ENCODE measurements around the gene BMPR1A. TPM values are rescaled to one million over a fixed set of nuclear protein-coding genes. Genes with fewer than 3 reads are reported as not detected.

Gene BMPR1A
- total RNA-seq, 1 experiment from 2014 or later = 24.3 TPM

DNA sequence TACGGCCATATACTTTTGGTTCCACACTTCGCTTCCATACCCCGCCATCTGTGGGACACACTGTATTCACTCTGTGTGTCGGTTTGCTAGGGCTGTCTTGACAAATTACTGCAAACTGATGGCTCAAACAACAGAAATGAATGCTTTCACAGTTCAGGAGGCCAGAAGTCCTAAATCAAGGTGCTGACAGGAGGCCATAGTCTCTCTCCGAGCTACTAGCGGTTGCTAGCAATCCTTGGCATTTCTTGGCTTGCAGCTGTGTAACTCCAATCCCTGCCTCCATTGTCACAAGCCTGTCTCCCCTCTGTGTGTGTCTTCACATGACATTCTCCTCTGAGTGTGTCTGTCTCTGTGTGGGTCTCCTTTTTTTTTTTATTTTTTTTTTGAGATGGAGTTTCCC lies 28.9 kb upstream of the BMPR1A start:
- Histone ChIP-seq H3K9me2 (ENCODE audit: insufficient read depth) (no peaks in the 10 kb centered on the region), H3K27ac (no peak overlapping the region), H3K4me1 (replicated peaks; ENCODE audit: insufficient read depth) (no peaks in the 10 kb centered on the region), H3K36me3 (ENCODE audit: low read depth) (no peaks in the 10 kb centered on the region), H3K79me2 (ENCODE audit: low read depth) (no peaks in the 10 kb centered on the region), H3K4me3 (no peak overlapping the region), H3K4me2 (no peak overlapping the region), H3F3A (ENCODE audit: insufficient read depth, low read depth) (no peaks in the 10 kb centered on the region), H3K27me3 (ENCODE audit: insufficient read depth, low read depth) (no peaks in the 10 kb centered on the region), H2AFZ (no peak overlapping the region), H3K9me3 (ENCODE audit: insufficient read depth, low read depth) (no peaks in the 10 kb centered on the region), H4K20me1 (ENCODE audit: insufficient read depth) (no peaks in the 10 kb centered on the region)
- ChIA-PET POLR2A (ENCODE audit: unreplicated experiment) (interaction anchor here (0.7 kb wide), 1 partner anchor 20 kb away, joined by 7 read pairs; no protein-coding TSS in a partner anchor), CTCF (no interaction called here)
- BruUV-seq (replicated peaks) = no TSS peak
- intact Hi-C loops (cut with micrococcal nuclease; ENCODE audit: unreplicated experiment) = no loop called here
- TF ChIP-seq, protein P1, sequence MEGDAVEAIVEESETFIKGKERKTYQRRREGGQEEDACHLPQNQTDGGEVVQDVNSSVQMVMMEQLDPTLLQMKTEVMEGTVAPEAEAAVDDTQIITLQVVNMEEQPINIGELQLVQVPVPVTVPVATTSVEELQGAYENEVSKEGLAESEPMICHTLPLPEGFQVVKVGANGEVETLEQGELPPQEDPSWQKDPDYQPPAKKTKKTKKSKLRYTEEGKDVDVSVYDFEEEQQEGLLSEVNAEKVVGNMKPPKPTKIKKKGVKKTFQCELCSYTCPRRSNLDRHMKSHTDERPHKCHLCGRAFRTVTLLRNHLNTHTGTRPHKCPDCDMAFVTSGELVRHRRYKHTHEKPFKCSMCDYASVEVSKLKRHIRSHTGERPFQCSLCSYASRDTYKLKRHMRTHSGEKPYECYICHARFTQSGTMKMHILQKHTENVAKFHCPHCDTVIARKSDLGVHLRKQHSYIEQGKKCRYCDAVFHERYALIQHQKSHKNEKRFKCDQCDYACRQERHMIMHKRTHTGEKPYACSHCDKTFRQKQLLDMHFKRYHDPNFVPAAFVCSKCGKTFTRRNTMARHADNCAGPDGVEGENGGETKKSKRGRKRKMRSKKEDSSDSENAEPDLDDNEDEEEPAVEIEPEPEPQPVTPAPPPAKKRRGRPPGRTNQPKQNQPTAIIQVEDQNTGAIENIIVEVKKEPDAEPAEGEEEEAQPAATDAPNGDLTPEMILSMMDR (conservative IDR thresholded peaks at IDR 0.05) = no peak
- no peak for TF ChIP-seq EZH2 (IDR thresholded peaks at IDR 0.05; ENCODE audit: low read depth)
- no peak for DNase-seq

DNA sequence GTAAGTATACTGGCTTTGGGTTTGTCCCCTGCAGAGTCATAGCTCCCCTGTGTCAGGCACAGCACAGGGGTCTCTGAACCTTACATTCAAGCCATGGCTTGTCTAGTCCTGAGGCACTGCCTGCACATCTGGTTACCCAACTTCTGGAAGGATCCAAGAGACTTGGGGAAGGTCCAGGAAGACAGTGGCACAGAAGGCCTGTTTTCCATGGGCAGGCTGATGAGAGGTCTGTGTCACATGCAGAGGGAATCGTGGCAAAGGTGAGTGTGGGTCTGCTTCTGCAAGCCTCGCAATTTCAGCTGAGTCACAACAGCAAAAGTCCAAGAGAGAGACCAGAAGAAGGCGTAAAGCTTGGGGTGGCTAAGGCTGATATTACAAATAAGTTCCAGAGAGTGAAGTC lies 28.4 kb upstream of the BMPR1A start:
- no peak for DNase-seq
- Histone ChIP-seq H2AFZ (no peak overlapping the region), H3K9me3 (ENCODE audit: insufficient read depth, low read depth) (no peaks in the 10 kb centered on the region), H3K36me3 (ENCODE audit: low read depth) (no peaks in the 10 kb centered on the region), H3K4me2 (no peak overlapping the region), H3K9me2 (ENCODE audit: insufficient read depth) (no peaks in the 10 kb centered on the region), H3K27me3 (ENCODE audit: insufficient read depth, low read depth) (no peaks in the 10 kb centered on the region), H3K4me1 (replicated peaks; ENCODE audit: insufficient read depth) (no peaks in the 10 kb centered on the region), H3K4me3 (no peak overlapping the region), H3F3A (ENCODE audit: insufficient read depth, low read depth) (no peaks in the 10 kb centered on the region), H3K79me2 (ENCODE audit: low read depth) (no peaks in the 10 kb centered on the region), H4K20me1 (ENCODE audit: insufficient read depth) (no peaks in the 10 kb centered on the region), H3K27ac (no peak overlapping the region)
- TF ChIP-seq EZH2 (IDR thresholded peaks at IDR 0.05; ENCODE audit: low read depth) = no peak
- TF ChIP-seq, protein P1 (conservative IDR thresholded peaks at IDR 0.05) = no peak
- POLR2A ChIA-PET (ENCODE audit: unreplicated experiment) = no interaction called here
- intact Hi-C loops (cut with micrococcal nuclease; ENCODE audit: unreplicated experiment) = no loop called here
- CTCF ChIA-PET = no interaction called here
- BruUV-seq (replicated peaks) = no TSS peak

DNA sequence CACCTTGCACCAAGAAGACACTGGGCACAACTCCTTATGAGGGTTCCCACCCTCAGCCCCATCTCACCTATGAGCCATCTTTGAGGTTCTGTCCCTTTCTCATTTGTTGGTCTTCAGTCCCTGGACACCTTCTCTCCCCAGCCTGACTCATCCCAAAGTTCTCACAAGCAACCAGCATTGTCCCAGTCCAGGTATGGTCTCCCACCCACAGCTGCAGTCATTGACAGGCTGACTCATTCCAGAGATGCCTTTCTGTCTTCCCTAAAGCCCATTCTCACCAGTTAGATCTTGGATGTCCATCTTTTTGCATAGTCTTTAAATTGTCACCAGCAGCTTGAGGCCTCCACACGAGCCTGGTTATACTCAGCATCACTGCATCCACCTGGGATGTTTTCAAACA lies 26.7 kb upstream of the BMPR1A start:
- CTCF ChIA-PET = no interaction called here
- Histone ChIP-seq H3K9me2 (ENCODE audit: insufficient read depth) (no peaks in the 10 kb centered on the region), H3K4me1 (replicated peaks; ENCODE audit: insufficient read depth) (no peaks in the 10 kb centered on the region), H3F3A (ENCODE audit: insufficient read depth, low read depth) (no peaks in the 10 kb centered on the region), H3K79me2 (ENCODE audit: low read depth) (no peaks in the 10 kb centered on the region), H3K4me3 (no peak overlapping the region), H3K9me3 (ENCODE audit: insufficient read depth, low read depth) (no peaks in the 10 kb centered on the region), H3K4me2 (no peak overlapping the region), H2AFZ (no peak overlapping the region), H3K36me3 (ENCODE audit: low read depth) (no peaks in the 10 kb centered on the region), H3K27me3 (ENCODE audit: insufficient read depth, low read depth) (no peaks in the 10 kb centered on the region), H3K27ac (no peak overlapping the region), H4K20me1 (ENCODE audit: insufficient read depth) (no peaks in the 10 kb centered on the region)
- POLR2A ChIA-PET (ENCODE audit: unreplicated experiment) = no interaction called here
- intact Hi-C loops (cut with micrococcal nuclease; ENCODE audit: unreplicated experiment) = no loop called here
- no peak for DNase-seq
- BruUV-seq (replicated peaks) = no TSS peak
- TF ChIP-seq, protein P1 (conservative IDR thresholded peaks at IDR 0.05) = no peak
- no peak for TF ChIP-seq EZH2 (IDR thresholded peaks at IDR 0.05; ENCODE audit: low read depth)

All from PC-9 (cell line).